ENCODE measurements around the gene DOCK8. TPM values are rescaled to one million over a fixed set of nuclear protein-coding genes. Genes with fewer than 3 reads are reported as not detected.

DOCK8 gene
- total RNA-seq, 2 donors from 2014 or later = 5.9 to 10.9 TPM

GRCh38 chr9:421896-422295 lies 207.2 kb downstream of the DOCK8 start:
- DNase-seq = no peak
- WGBS, 2 donors = 92% methylated on average over 6 of the region's 6 CpGs
- intact Hi-C loops (cut with DNase I) = no loop called here

GRCh38 chr9:426264-426663 lies 211.6 kb downstream of the DOCK8 start:
- Histone ChIP-seq H3K36me3 (replicated peaks in 1 of 2; ENCODE audit: insufficient read depth in 1 of 2, low read depth in 2 of 2) (peaks cover 0 to 2% of the 10 kb centered on the region in 2 donors), H3K27ac (no peak overlapping the region), H3K9me3 (no peaks in the 10 kb centered on the region), H3K4me3 (no peak overlapping the region), H3K4me1 (no peaks in the 10 kb centered on the region), H3K27me3 (no peaks in the 10 kb centered on the region)
- TF ChIP-seq POLR2A (IDR thresholded peaks at IDR 0.05) (no peak), CTCF (IDR thresholded peaks at IDR 0.05) (no peak)
- intact Hi-C loops (cut with DNase I) = no loop called here
- WGBS, 2 donors = 85 to 88% methylated on average over 6 of the region's 6 CpGs
- DNase-seq (no peak), ATAC-seq (no peak)

More at GRCh38 chr9:421896-422295, 207.2 kb downstream of the DOCK8 start:
- TF ChIP-seq CTCF (IDR thresholded peaks at IDR 0.05) = no peak
- no peak for TF ChIP-seq POLR2A (IDR thresholded peaks at IDR 0.05)
- no peak for ATAC-seq
- Histone ChIP-seq H3K36me3 (replicated peaks in 1 of 2; ENCODE audit: insufficient read depth in 1 of 2, low read depth in 2 of 2) (no peaks in the 10 kb centered on the region), H3K27me3 (no peaks in the 10 kb centered on the region), H3K27ac (no peak overlapping the region), H3K4me3 (no peak overlapping the region), H3K4me1 (no peaks in the 10 kb centered on the region), H3K9me3 (no peaks in the 10 kb centered on the region)

- Histone ChIP-seq H3K9me3 (no peaks in the 10 kb centered on the region), H3K27ac (no peak overlapping the region), H3K4me3 (no peak overlapping the region), H3K27me3 (no peaks in the 10 kb centered on the region), H3K4me1 (no peaks in the 10 kb centered on the region), H3K36me3 (replicated peaks in 1 of 2; ENCODE audit: insufficient read depth in 1 of 2, low read depth in 2 of 2) (peaks cover 0 to 3% of the 10 kb centered on the region in 2 donors)
- 65 to 73% methylated on average over 1 of the region's 1 CpG for WGBS, 2 donors
- DNase-seq (no peak), ATAC-seq (no peak)
- TF ChIP-seq POLR2A (IDR thresholded peaks at IDR 0.05) (no peak), CTCF (IDR thresholded peaks at IDR 0.05) (no peak)
- intact Hi-C loops (cut with DNase I) = no loop called here
These were observed 212.3 kb downstream of the DOCK8 start for GRCh38 chr9:426976-427375.

- Histone ChIP-seq H3K4me1 (peaks cover 1% of the 10 kb centered on the region), H3K27ac (no peak overlapping the region), H3K27me3 (no peaks in the 10 kb centered on the region), H3K4me3 (no peak overlapping the region), H3K9me3 (no peaks in the 10 kb centered on the region), H3K36me3 (replicated peaks in 1 of 2; ENCODE audit: insufficient read depth in 1 of 2, low read depth in 2 of 2) (peaks cover 0 to 14% of the 10 kb centered on the region in 2 donors)
- 79 to 86% methylated on average over 1 of the region's 1 CpG for WGBS, 2 donors
- intact Hi-C loops (cut with DNase I) = no loop called here
- ATAC-seq = no peak
- no peak for DNase-seq
- TF ChIP-seq POLR2A (IDR thresholded peaks at IDR 0.05) (no peak), CTCF (IDR thresholded peaks at IDR 0.05) (no peak)
These were observed 217.0 kb downstream of the DOCK8 start for GRCh38 chr9:431701-432100.

- TF ChIP-seq POLR2A (IDR thresholded peaks at IDR 0.05) (no peak), CTCF (IDR thresholded peaks at IDR 0.05) (no peak)
- ATAC-seq = no peak
These were observed 221.8 kb downstream of the DOCK8 start for GRCh38 chr9:436482-436881.

More at GRCh38 chr9:436482-436881, 221.8 kb downstream of the DOCK8 start:
- intact Hi-C loops (cut with DNase I) = no loop called here
- H3K9me3 ChIP-seq = no peaks in the 10 kb centered on the region
- H3K4me1 ChIP-seq = peaks cover 8% of the 10 kb centered on the region
- no peak for DNase-seq
- no peak overlapping the region for H3K4me3 ChIP-seq
- 64 to 91% methylated on average over 3 of the region's 3 CpGs for WGBS, 2 donors
- H3K27ac ChIP-seq = peak overlapping the region in 1 of 4 donors; percentile 32
- no peaks in the 10 kb centered on the region for H3K27me3 ChIP-seq
- peaks cover 0 to 13% of the 10 kb centered on the region in 2 donors for H3K36me3 ChIP-seq (replicated peaks in 1 of 2; ENCODE audit: insufficient read depth in 1 of 2, low read depth in 2 of 2)
